H7 (cell line): ENCODE results near the gene NAA50. TPM values are rescaled to one million over a fixed set of nuclear protein-coding genes. Genes with fewer than 3 reads are reported as not detected.

Source experiments
- DNase-seq: peaks from one replicate; pipeline ENCODE4 v3.0.0; 2012
- H3K27me3 ChIP-seq: 2 replicates; pipeline ENCODE4 v1.6.0; 2011; ENCODE audit warnings: mild to moderate bottlenecking, low read length; ENCODE audit not compliant: control insufficient read depth, insufficient read depth
- H3K36me3 ChIP-seq: replicated peaks from 2 replicates; pipeline ENCODE4 v1.5.1; 2011; ENCODE audit warnings: low read length; ENCODE audit not compliant: control insufficient read depth, insufficient read depth
- H3K4me3 ChIP-seq: 2 replicates; pipeline ENCODE4 v1.5.1; 2011; ENCODE audit warnings: low read depth, mild to moderate bottlenecking, control low read depth, low read length, moderate library complexity; ENCODE audit not compliant: insufficient read depth
- total RNA-seq: library from RNA; depleted of rRNA; stranded (reverse); fragments of >200 nt; shearing (Covaris generic); gene quantifications from 2 replicates; pipeline ENCODE4 v1.2.3, GENCODE V29; 2014; rRNA removed

Gene NAA50
- 149 and 159 TPM in 2 replicates for total RNA-seq

DNA sequence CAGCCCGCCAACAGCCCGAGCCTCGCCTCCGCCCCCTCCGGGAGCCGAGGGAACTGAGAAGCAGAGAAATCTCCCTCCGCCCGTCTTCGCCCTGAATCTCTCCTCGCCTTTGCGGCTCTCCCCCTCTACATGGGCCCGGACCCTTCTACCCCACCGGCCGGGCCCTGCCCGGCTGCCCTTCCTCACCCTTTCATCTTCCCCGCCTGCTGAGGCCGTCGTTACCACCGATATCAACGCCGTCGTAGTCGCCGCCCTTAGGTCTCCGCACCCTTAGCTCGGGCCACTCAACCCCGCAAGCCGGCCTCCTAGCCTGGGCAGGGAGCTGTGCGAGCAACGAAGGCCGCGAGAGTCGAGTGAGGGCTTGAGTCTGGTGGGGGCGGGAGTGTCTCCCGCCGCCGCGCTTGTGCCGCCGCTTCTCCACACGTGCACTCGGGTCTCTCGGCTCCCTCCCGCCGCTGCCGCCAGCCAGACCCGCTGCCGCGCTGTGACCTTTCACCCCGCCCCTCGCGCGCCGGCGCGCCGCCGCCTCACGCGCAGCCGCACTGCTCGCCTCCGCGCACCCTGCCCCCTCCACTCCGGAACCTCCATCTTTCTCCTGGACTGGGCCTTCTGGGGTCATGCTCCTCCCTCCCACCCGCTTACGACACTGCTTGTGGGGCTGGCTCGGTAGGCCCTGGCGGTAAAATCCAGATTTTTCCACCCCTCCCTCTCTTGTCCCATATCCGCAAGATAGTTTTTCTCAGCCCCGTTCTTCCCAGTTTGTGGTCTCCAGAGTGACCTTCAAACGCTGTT, at the start of gene NAA50:
TSS of gene NAA50 (minus strand) at position 494 of the 792 bp plus-strand sequence. CDS start at position 194, 300 bp downstream.
- peak; percentile 92 for DNase-seq

DNA sequence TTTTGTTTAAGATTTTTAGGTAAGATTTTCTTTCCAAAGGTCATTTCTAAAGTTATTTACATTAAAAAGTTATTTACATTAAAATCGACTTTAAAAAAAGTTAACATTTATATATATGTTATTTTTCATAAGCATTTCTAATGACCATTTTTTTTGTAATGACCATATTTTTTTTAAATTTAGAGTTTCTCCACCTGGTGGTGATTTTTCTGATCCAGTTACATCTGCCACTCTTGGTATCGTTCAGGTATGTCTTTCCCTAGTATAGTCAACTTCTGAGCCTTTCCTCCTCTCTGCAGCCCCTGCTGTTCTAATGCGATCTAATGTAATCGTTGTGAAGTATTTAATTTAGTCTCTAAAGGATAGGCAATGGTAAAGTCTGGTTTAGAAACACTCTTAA, 49.6 kb upstream of the NAA50 start:
- no peaks in the 10 kb centered on the region for H3K27me3 ChIP-seq
- DNase-seq: no peak
- peaks cover 1% of the 10 kb centered on the region for H3K36me3 ChIP-seq
- H3K4me3 ChIP-seq: no peak overlapping the region

More for the DNA sequence above, at the start of gene NAA50:
- Histone ChIP-seq H3K4me3 (peak within 1 kb of the TSS; percentile 67), H3K36me3 (no peaks in the 10 kb centered on the region), H3K27me3 (no peaks in the 10 kb centered on the region)

- no peak for DNase-seq
- Histone ChIP-seq H3K27me3 (no peaks in the 10 kb centered on the region), H3K36me3 (peaks cover 3% of the 10 kb centered on the region), H3K4me3 (no peak overlapping the region)
These were observed 48.5 kb upstream of the NAA50 start for GRCh38 chr3:113794526-113794925.

- DNase-seq: no peak
- peaks cover 2% of the 10 kb centered on the region for H3K36me3 ChIP-seq
- no peak overlapping the region for H3K4me3 ChIP-seq
- no peaks in the 10 kb centered on the region for H3K27me3 ChIP-seq
These were observed 45.3 kb upstream of the NAA50 start for GRCh38 chr3:113791381-113791780.

DNA sequence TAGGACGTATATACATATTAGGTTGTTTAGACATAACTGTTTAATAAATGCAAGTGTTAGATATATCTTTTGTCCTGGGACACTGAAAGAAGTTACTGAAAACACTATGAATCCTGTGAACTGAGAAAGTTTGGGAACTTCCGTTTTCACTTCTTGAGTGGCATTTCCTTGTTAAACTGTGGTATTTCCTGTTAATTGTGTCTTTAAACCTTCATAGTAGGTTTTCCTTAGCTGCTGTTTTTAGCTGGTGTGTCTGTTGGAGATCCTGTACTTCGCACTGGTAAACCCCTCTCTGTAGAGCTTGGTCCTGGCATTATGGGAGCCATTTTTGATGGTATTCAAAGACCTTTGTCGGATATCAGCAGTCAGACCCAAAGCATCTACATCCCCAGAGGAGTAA, 37.9 kb upstream of the NAA50 start:
- H3K4me3 ChIP-seq: no peak overlapping the region
- no peaks in the 10 kb centered on the region; the same call in 1 of the 2 replicates for H3K36me3 ChIP-seq
- peak; percentile 7 for DNase-seq
- H3K27me3 ChIP-seq: no peaks in the 10 kb centered on the region

- Histone ChIP-seq H3K36me3 (no peaks in the 10 kb centered on the region; the same call in 1 of the 2 replicates), H3K27me3 (no peaks in the 10 kb centered on the region), H3K4me3 (no peak overlapping the region)
- no peak for DNase-seq
These were observed 37.4 kb upstream of the NAA50 start for GRCh38 chr3:113783463-113783862.

DNA sequence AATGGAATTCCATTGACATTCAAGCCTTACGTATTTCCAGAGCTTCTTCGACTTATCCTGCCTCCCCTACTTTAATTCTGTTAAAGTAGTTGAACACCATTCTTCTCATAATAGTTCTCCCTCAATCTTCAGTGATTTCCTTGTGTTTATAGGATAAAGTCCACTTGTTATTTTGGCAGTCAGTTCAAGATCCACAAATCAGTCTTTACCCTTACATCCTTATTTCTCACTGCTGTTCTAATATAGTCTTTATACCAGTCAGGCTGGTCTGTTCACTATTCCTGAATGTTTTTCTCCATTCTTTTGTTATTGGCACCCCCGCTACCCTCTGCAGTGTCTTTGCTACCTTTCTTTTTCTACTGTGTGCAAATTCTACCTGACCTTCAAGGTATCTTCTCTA, 30.5 kb upstream of the NAA50 start:
- Histone ChIP-seq H3K4me3 (no peak overlapping the region), H3K36me3 (no peaks in the 10 kb centered on the region), H3K27me3 (no peaks in the 10 kb centered on the region)
- DNase-seq: no peak

DNA sequence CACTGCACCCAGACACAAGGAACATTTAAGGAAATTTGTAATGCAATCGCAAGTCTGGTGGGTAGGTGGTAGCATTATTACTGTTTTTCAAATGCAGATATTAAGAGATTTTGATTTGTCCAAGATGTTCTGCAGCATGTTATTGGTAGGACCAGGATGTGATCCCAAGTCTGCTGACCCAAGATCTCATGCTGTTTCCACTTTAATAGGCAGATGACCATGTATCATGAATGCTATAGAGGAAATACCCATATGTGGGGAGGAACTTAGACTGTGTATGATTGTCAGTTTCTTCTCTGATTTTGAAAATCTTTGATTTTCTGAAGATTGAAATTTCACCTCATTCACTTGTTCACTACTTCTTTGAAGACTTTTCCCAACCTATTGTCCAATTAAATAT, 29.5 kb upstream of the NAA50 start:
- DNase-seq: no peak
- no peaks in the 10 kb centered on the region for H3K27me3 ChIP-seq
- no peaks in the 10 kb centered on the region for H3K36me3 ChIP-seq
- no peak overlapping the region for H3K4me3 ChIP-seq

GRCh38 chr3:113773381-113773780, 27.3 kb upstream of the NAA50 start:
- H3K4me3 ChIP-seq: no peak overlapping the region
- H3K27me3 ChIP-seq: no peaks in the 10 kb centered on the region
- no peaks in the 10 kb centered on the region for H3K36me3 ChIP-seq
- DNase-seq: no peak

GRCh38 chr3:113771993-113772392, 25.9 kb upstream of the NAA50 start:
- H3K4me3 ChIP-seq: no peak overlapping the region
- no peaks in the 10 kb centered on the region for H3K36me3 ChIP-seq
- no peak for DNase-seq
- no peaks in the 10 kb centered on the region for H3K27me3 ChIP-seq

DNA sequence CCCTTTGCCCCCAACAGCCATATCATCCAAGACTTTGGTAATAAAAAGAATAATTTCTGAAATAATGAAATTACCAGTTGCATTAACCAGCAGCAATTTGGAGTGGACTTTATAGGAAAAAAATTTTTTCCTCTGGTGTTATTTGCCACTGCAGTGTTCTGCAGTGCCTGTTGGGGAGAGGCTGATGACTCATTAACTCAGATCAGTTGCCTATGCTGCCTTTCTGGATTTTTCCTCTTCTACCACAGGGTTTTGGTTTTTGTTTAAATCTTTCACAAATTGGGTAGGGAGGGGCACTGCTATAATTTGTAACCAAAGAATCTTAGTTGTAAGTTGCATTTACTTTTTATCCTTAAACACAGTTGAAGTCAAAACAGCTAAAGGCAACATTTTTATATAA, 23.5 kb upstream of the NAA50 start:
- no peaks in the 10 kb centered on the region for H3K27me3 ChIP-seq
- DNase-seq: no peak
- H3K36me3 ChIP-seq: no peaks in the 10 kb centered on the region
- H3K4me3 ChIP-seq: no peak overlapping the region

- no peak for DNase-seq
- H3K27me3 ChIP-seq: no peaks in the 10 kb centered on the region
- H3K36me3 ChIP-seq: no peaks in the 10 kb centered on the region
- no peak overlapping the region for H3K4me3 ChIP-seq
These were observed 18.6 kb upstream of the NAA50 start for GRCh38 chr3:113764698-113765097.

DNA sequence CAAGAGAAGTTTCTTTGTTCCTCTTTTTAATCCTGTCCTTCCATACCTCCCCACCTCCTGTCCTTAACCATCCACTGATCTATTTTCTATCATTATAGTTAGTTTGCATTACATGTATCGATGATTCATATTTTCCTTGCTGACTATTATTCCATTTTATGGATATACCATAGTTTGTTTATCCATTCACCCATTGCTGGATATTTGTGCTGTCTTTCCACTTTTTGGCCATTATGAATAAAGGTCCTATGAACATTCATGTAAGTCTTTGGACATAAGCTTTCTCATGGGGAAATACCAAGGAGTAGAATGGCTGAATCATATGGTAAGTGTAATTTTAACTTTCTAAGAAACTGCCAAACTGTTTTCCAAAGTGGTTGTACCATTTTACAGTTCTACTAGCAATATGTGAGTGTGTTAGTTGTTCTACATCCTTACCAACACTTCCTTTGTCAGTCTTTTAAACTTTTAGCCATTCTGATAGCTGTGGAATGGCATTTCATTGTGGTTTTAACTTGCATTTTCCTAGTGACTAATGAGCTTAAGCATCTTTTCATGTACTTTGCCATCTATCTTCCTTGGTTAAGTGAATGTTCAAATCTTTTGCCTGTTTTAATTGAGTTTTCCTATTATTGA, 12.5 kb upstream of the NAA50 start:
- H3K4me3 ChIP-seq: no peak overlapping the region
- no peaks in the 10 kb centered on the region for H3K36me3 ChIP-seq
- H3K27me3 ChIP-seq: no peaks in the 10 kb centered on the region
- no peak for DNase-seq

DNA sequence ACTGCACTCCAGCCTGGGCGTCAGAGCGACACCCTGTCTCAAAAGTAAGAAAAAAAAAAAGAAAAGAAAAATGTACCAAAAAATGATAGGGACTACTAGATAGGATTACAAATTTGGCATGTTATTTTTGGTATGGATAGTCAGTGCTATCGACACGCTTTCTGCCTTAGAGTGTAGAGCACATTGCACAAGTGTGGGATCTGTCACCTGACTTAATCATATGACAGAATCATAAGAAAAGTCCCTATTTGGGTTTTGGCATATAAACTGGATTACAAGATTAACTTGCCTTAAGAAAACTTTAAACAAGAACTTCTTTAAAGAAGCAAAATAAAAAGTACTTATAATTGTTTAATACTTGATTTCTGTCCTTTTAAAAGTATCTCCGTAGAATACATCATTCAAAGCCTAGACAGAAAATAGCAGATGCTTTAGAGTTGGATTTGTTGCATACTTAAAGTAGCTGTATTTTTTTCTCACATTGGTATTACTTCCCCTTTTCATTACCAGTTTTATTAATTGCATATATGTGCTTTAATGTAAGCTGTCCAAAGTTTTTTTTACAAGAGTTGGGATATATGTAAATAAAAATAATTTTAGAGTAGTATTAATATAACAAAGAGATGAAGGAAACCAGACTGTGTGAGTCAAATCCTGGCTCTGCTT, 8.6 kb upstream of the NAA50 start:
- no peaks in the 10 kb centered on the region for H3K27me3 ChIP-seq

More for the DNA sequence above, 8.6 kb upstream of the NAA50 start:
- H3K4me3 ChIP-seq: no peak overlapping the region
- no peak for DNase-seq
- H3K36me3 ChIP-seq: no peaks in the 10 kb centered on the region
